ENCODE data around the gene NUP98.

Gene NUP98

GRCh38 chr11:3810951-3811350, 13.6 kb upstream of the NUP98 start:
- DNase-seq (ENCODE audit: low read depth): no peak
- no peak overlapping the region for H3K4me3 ChIP-seq (ENCODE audit: low read length)
- TF ChIP-seq, protein P1, sequence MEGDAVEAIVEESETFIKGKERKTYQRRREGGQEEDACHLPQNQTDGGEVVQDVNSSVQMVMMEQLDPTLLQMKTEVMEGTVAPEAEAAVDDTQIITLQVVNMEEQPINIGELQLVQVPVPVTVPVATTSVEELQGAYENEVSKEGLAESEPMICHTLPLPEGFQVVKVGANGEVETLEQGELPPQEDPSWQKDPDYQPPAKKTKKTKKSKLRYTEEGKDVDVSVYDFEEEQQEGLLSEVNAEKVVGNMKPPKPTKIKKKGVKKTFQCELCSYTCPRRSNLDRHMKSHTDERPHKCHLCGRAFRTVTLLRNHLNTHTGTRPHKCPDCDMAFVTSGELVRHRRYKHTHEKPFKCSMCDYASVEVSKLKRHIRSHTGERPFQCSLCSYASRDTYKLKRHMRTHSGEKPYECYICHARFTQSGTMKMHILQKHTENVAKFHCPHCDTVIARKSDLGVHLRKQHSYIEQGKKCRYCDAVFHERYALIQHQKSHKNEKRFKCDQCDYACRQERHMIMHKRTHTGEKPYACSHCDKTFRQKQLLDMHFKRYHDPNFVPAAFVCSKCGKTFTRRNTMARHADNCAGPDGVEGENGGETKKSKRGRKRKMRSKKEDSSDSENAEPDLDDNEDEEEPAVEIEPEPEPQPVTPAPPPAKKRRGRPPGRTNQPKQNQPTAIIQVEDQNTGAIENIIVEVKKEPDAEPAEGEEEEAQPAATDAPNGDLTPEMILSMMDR (IDR thresholded peaks at IDR 0.05; ENCODE audit: insufficient read depth, low read depth, low read length, missing control alignments): no peak

- DNase-seq (ENCODE audit: low read depth): no peak
- TF ChIP-seq, protein P1 (IDR thresholded peaks at IDR 0.05; ENCODE audit: insufficient read depth, low read depth, low read length, missing control alignments): no peak
- H3K4me3 ChIP-seq (ENCODE audit: low read length): no peak overlapping the region
Measured at GRCh38 chr11:3810446-3810845, 13.1 kb upstream of the NUP98 start.

DNA sequence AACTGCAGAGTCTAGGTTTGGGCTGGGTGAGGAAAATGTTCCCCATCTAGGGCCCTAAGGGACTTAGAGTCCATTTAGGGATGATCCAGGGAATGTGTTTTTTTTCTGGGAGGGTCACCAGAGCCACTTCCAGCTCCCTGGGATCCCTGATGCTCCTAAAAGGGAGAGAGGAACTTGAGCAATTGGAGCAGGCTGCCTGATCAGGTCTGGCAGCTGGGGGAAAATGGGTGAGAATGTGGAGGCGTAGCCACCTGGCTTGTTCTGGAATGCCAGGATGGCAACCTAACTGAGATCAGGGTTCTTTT, 12.2 kb upstream of the NUP98 start:
- TF ChIP-seq, protein P1 (IDR thresholded peaks at IDR 0.05; ENCODE audit: insufficient read depth, low read depth, low read length, missing control alignments): no peak
- DNase-seq (ENCODE audit: low read depth): peak; percentile 25
- no peak overlapping the region for H3K4me3 ChIP-seq (ENCODE audit: low read length)

DNA sequence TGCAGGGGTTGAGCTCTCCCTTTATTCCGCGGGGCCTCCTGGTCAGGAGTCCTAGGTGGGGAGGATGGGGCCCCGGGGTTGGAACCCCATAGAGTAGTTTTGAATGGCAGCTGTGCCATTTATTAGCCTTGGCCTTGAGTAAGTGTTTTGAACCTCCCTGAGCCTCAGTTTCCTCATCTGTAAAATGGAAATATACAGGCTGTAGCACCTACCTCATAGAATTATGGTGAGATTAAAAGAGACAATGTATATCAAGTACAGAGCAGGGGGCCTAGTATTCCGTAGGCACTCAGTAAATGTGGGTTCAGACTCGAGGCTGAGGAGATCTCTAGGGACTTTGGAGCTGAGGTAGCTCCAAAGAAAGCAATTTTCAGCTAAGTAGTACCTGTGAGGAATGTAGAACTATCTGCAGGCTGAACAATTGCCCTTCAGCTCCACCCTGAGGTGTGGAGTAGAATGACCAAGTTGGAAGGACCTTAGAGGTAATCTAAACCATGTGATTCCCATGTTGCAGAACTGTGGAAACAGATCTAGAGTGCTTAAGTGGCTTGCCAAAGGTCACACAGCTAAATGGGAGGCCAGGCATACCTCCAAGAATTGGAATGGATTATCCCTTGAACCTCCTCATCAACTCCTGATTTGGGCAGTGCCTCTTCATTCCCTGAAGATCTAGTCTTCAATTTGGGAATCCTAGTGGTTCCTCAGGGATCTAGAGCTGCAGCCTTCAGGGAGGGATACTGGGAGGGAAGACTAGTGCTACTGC, 11.7 kb upstream of the NUP98 start:
- H3K4me3 ChIP-seq (ENCODE audit: low read length): peak overlapping the region; percentile 81
- TF ChIP-seq, protein P1 (IDR thresholded peaks at IDR 0.05; ENCODE audit: insufficient read depth, low read depth, low read length, missing control alignments): peak; percentile 65
- peak; percentile 82 for DNase-seq (ENCODE audit: low read depth)

DNA sequence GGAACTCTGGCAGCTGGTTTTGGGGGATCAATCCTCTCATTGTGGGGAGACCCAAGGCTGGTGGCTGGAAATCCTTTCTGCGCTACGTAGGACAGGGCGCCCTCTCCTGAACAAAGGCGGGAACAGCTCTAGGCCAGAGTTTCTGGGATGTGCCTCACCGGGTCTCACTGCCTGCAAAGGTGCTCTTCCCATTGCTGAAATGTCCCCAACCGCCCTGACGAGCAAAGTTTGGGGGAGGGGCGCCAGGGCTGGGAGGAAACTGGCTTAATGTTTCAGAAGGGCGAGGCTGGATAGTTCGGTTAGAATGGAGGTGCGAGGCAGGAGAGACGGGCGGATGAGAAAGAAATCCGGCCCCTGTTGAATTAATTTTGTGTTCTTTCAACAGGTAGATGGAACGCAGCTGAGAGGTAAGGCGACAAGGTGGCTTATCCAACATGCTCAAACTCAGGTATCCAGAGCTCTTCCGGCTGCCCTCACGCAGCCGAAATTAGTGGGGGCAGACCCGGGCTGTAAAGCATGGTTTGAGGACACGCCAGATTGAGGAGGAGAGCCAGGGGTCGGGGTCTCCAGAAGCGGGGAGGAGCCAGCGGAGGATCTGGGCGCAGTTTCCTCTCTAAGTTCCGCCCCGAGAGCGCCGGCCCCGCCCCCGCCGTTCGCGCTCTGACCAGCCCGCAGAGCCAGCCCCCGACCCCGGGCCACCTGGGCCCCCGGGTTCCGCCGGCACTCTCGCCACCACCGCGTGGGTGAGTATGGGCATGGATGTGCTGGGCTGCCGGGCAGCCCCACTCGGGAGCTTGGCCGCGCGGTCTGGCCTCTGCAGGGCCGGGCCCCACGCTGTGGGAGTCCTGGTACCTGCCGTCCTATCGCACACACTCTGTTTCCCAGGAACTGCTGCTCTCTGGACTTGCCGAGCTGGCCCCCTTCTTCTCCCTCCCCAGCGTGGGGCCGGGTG, 10.8 kb upstream of the NUP98 start, which contains the start of gene PGAP2:
Gene PGAP2, plus strand, starts transcription at position 652 of the 952 bp plus-strand sequence. CDS start 2,700 bp downstream, outside the sequence.
- DNase-seq (ENCODE audit: low read depth): peak; percentile 79
- TF ChIP-seq, protein P1 (IDR thresholded peaks at IDR 0.05; ENCODE audit: insufficient read depth, low read depth, low read length, missing control alignments): peak; percentile 86
- peak within 1 kb of the TSS; percentile 81 for H3K4me3 ChIP-seq (ENCODE audit: low read length)

DNA sequence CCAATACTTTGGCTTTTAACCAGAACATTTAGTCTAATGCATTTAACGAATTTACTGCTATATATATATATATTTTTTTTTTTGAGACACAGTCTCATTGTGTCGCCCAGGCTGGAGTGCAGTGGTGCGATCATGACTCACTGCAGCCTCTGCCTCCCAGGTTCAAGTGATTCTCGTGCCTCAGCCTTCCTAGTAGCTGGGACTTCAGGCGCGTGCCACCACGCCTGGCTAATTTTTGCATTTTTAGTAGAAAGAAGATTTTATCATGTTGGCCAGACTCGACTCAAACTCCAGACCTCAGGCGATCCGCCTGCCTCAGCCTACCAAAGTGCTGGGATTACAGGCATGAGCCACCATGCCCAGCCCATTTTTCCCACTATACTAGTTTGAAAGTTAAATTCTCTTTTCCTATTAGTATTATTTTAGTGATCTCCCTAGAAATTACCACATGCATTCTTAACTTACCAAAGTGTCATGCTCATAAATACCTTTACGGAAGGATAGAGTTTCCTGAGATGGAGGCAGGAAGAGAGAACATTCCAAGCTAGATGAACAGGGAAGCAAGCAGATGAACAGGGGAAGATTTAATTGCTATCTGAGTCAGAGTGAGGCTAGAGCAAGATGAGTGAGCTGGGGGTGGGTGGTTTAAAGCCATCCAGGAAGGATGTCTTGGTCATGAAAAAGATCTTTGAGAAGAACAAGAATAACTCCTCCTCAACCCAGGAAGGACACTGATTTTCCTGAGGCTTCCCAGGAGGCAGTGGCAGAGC, 6.6 kb upstream of the NUP98 start:
- TF ChIP-seq, protein P1 (IDR thresholded peaks at IDR 0.05; ENCODE audit: insufficient read depth, low read depth, low read length, missing control alignments): no peak
- DNase-seq (ENCODE audit: low read depth): peak; percentile 68
- H3K4me3 ChIP-seq (ENCODE audit: low read length): no peak overlapping the region

Data from epithelial cell of esophagus (primary cell).